Hepatocyte (in vitro differentiated cells): ENCODE results near the gene CHTOP. TPM values are rescaled to one million over a fixed set of nuclear protein-coding genes. Genes with fewer than 3 reads are reported as not detected.

Experiments used
- DNase-seq: peaks from one replicate; pipeline ENCODE4 v3.0.0-alpha.2; 2016; ENCODE audit warnings: low spot score
- H2AFZ ChIP-seq: fragments of 200-600 bp; sonication (generic); 2 replicates; pipeline ENCODE4 v1.6.0; 2016; ENCODE audit warnings: antibody characterized with exemption, mild to moderate bottlenecking
- H3K27ac ChIP-seq: fragments of 200-600 bp; sonication (generic); 2 replicates; pipeline ENCODE4 v1.5.1; 2016; ENCODE audit warnings: mild to moderate bottlenecking
- H3K27me3 ChIP-seq: fragments of 200-600 bp; sonication (generic); 2 replicates; pipeline ENCODE4 v1.6.1; 2016
- H3K36me3 ChIP-seq: fragments of 200-600 bp; sonication (generic); replicated peaks from 2 replicates; pipeline ENCODE4 v1.5.1; 2016; ENCODE audit warnings: low read depth; ENCODE audit not compliant: insufficient read depth
- H3K4me1 ChIP-seq: fragments of 200-600 bp; sonication (generic); 2 replicates; pipeline ENCODE4 v1.5.1; 2016; ENCODE audit warnings: mild to moderate bottlenecking, moderate library complexity; ENCODE audit not compliant: insufficient read depth
- H3K4me2 ChIP-seq: fragments of 200-600 bp; sonication (generic); 2 replicates; pipeline ENCODE4 v1.6.0; 2016
- H3K4me3 ChIP-seq: fragments of 200-600 bp; sonication (generic); 2 replicates; pipeline ENCODE4 v1.5.1; 2016; ENCODE audit warnings: mild to moderate bottlenecking
- H3K79me2 ChIP-seq: fragments of 200-600 bp; sonication (generic); 2 replicates; pipeline ENCODE4 v1.6.0; 2017; ENCODE audit warnings: mild to moderate bottlenecking
- H3K9me2 ChIP-seq: fragments of 200-600 bp; sonication (generic); replicated peaks from 2 replicates; pipeline ENCODE4 v1.6.0; 2017; ENCODE audit warnings: mild to moderate bottlenecking; ENCODE audit not compliant: insufficient read depth
- H3K9me3 ChIP-seq: fragments of 200-600 bp; sonication (generic); 2 replicates; pipeline ENCODE4 v1.5.1; 2016; ENCODE audit warnings: low read depth, mild to moderate bottlenecking
- H4K20me1 ChIP-seq: fragments of 200-600 bp; sonication (generic); 2 replicates; pipeline ENCODE4 v1.6.0; 2016; ENCODE audit warnings: mild to moderate bottlenecking; ENCODE audit not compliant: insufficient read depth, poor library complexity, severe bottlenecking
- CTCF ChIP-seq: fragments of 200-600 bp; sonication (generic); IDR thresholded peaks from 2 replicates; pipeline ENCODE4 v1.5.1; 2016; ENCODE audit warnings: antibody characterized with exemption, mild to moderate bottlenecking; ENCODE audit not compliant: poor library complexity
- EZH2 ChIP-seq: fragments of 200-600 bp; sonication (generic); IDR thresholded peaks from 2 replicates; pipeline ENCODE4 v1.6.1; 2016; ENCODE audit warnings: antibody characterized with exemption, mild to moderate bottlenecking, borderline replicate concordance
- EZH2phosphoT487 ChIP-seq: fragments of 200-600 bp; sonication (generic); IDR thresholded peaks from one replicate; pipeline ENCODE4 v1.6.1; 2018; ENCODE audit warnings: antibody characterized with exemption, mild to moderate bottlenecking, low read depth, moderate library complexity; ENCODE audit not compliant: unreplicated experiment, severe bottlenecking
- WGBS: methylation state at CpG from one replicate; pipeline ENCODE4 v1.1.6; 2016; ENCODE audit warnings: low lambda C conversion rate; ENCODE audit errors: missing lambda C conversion rate; 5-methylcytosine and 5-hydroxymethylcytosine counted together
- polyA plus RNA-seq: library from polyadenylated mRNA; unstranded; fragments of >200 nt; fragmentation: Nextera tagmentation; extraction: Ambion mirVana; gene quantifications from 2 replicates; pipeline ENCODE4 v1.2.1, GENCODE V29; 2016
- total RNA-seq: library from RNA; depleted of rRNA; stranded (reverse); fragments of >200 nt; gene quantifications from 2 replicates; pipeline ENCODE4 v1.2.3, GENCODE V29; 2014

CHTOP gene
- total and polyA plus RNA-seq, 2 experiments from 2014 or later: 50.7 to 65.5 TPM

GRCh38 chr1:153679337-153680119 lies 45.7 kb downstream of the CHTOP start:
- no peaks in the 10 kb centered on the region for H4K20me1 ChIP-seq
- H3K4me2 ChIP-seq: peak overlapping the region; percentile 99
- no peaks in the 10 kb centered on the region for H3K9me2 ChIP-seq
- DNase-seq: peak; percentile 43
- no peaks in the 10 kb centered on the region for H3K36me3 ChIP-seq
- H3K27ac ChIP-seq: no peak overlapping the region
- H3K4me1 ChIP-seq: peaks cover 17% of the 10 kb centered on the region
- 1% methylated on average over 67 of the region's 73 CpGs for WGBS
- no peaks in the 10 kb centered on the region for H3K9me3 ChIP-seq
- H3K4me3 ChIP-seq: peak overlapping the region; percentile 52
- peak overlapping the region; percentile 74 for H2AFZ ChIP-seq
- no peaks in the 10 kb centered on the region for H3K79me2 ChIP-seq
- TF ChIP-seq EZH2phosphoT487 (no peak), CTCF (no peak), EZH2 (peak; percentile 89)
- H3K27me3 ChIP-seq: peaks cover 42% of the 10 kb centered on the region

GRCh38 chr1:153680120-153680403 lies 46.2 kb downstream of the CHTOP start:
- WGBS: 26% methylated on average over 6 of the region's 10 CpGs
- Histone ChIP-seq H3K4me1 (peaks cover 17% of the 10 kb centered on the region), H3K36me3 (no peaks in the 10 kb centered on the region), H3K4me2 (peak overlapping the region; percentile 99), H3K79me2 (no peaks in the 10 kb centered on the region), H3K27ac (no peak overlapping the region), H4K20me1 (no peaks in the 10 kb centered on the region), H3K9me2 (no peaks in the 10 kb centered on the region), H3K9me3 (no peaks in the 10 kb centered on the region), H2AFZ (no peak overlapping the region), H3K4me3 (no peak overlapping the region), H3K27me3 (peaks cover 42% of the 10 kb centered on the region)
- no peak for DNase-seq
- TF ChIP-seq EZH2phosphoT487 (peak; percentile 30), EZH2 (no peak)

DNA sequence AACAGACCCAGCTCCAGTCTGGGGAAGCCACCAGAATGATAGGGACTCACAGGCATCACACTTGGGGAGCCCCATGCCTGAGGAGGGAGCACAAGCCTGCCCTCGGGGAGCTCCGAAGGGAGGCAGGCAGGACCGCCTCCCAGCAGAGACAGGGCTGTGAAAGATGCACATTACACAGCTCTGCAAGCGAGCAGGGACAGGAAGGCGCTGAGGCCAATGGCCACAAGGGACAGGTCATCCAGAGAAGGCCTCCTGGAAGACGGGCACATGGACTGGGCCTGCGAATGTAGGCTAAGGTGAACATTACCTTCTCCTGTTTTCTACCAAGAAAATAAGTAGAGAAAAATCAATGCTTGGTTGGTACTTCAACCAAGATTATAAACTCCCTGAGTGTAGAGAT lies 48.9 kb downstream of the CHTOP start:
- no peaks in the 10 kb centered on the region for H4K20me1 ChIP-seq
- H3K9me2 ChIP-seq: no peaks in the 10 kb centered on the region
- peaks cover 14% of the 10 kb centered on the region for H3K4me1 ChIP-seq
- no peaks in the 10 kb centered on the region for H3K79me2 ChIP-seq
- H3K27me3 ChIP-seq: peaks cover 42% of the 10 kb centered on the region
- no peaks in the 10 kb centered on the region for H3K9me3 ChIP-seq
- H3K4me2 ChIP-seq: no peak overlapping the region
- DNase-seq: no peak
- no peak for TF ChIP-seq EZH2
- TF ChIP-seq EZH2phosphoT487: no peak
- no peak for TF ChIP-seq CTCF
- 93% methylated on average over 7 of the region's 7 CpGs for WGBS
- H2AFZ ChIP-seq: no peak overlapping the region
- no peaks in the 10 kb centered on the region for H3K36me3 ChIP-seq
- no peak overlapping the region for H3K4me3 ChIP-seq
- H3K27ac ChIP-seq: no peak overlapping the region

DNA sequence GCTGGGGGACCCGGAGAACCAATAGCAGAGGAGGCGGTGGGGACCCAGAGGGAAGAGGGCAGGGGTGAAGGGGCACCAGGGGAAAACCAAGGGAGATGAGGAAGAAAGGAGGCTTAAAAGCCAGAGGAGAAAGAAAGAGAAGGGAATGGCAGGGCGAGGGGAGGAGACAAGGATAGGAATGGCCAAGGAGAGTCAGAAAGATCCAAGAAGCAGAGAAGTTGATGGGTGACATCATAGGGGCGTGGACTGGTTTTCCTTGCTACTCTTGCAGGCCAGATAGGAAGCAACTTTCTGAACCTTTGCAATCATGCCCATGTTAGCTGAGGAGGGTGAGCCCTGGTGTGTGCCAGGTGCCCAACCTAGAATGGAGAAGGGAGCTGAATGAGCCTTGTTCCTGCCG lies 50.0 kb downstream of the CHTOP start:
- Histone ChIP-seq H3K4me3 (no peak overlapping the region), H3K79me2 (no peaks in the 10 kb centered on the region), H3K4me2 (no peak overlapping the region), H3K9me2 (no peaks in the 10 kb centered on the region), H3K9me3 (no peaks in the 10 kb centered on the region), H2AFZ (no peak overlapping the region), H3K27me3 (peaks cover 31% of the 10 kb centered on the region), H3K36me3 (no peaks in the 10 kb centered on the region), H4K20me1 (no peaks in the 10 kb centered on the region), H3K27ac (no peak overlapping the region), H3K4me1 (peaks cover 6% of the 10 kb centered on the region)
- 92% methylated on average over 4 of the region's 5 CpGs for WGBS
- TF ChIP-seq EZH2phosphoT487 (no peak), CTCF (no peak), EZH2 (no peak)
- no peak for DNase-seq
